Measurements from ENCODE around the gene COL5A3. TPM values are rescaled to one million over a fixed set of nuclear protein-coding genes. Genes with fewer than 3 reads are reported as not detected.

COL5A3 gene
- polyA plus RNA-seq, 1 of the 3 experiments (the other 2 are of a cell fraction): under 0.01 TPM

- WGBS (ENCODE audit: low lambda C conversion rate): 67% methylated on average over 2 of the region's 2 CpGs
- no peak for DNase-seq
- H3F3A ChIP-seq (replicated peaks; ENCODE audit: insufficient read depth): no peaks in the 10 kb centered on the region
- no peak overlapping the region for H3K4me2 ChIP-seq
- ChIA-PET POLR2A (no interaction called here), CTCF (interaction anchor here (2.5 to 4.0 kb wide), 2 partner anchors 21 to 89 kb away, joined by 9 to 21 read pairs; no protein-coding TSS in a partner anchor)
- peaks cover 29% of the 10 kb centered on the region for H3K27me3 ChIP-seq (ENCODE audit: insufficient read depth)
- H3K79me2 ChIP-seq (ENCODE audit: insufficient read depth): no peaks in the 10 kb centered on the region
- no peaks in the 10 kb centered on the region for H3K36me3 ChIP-seq (replicated peaks in 1 of 2; ENCODE audit: control insufficient read depth in 1 of 2, insufficient read depth in 2 of 2, low read length in 1 of 2)
- H4K20me1 ChIP-seq (ENCODE audit: insufficient read depth): no peaks in the 10 kb centered on the region
- no peak overlapping the region for H3K4me3 ChIP-seq (ENCODE audit: low read depth in 2 of 2, low read length in 1 of 2)
- no peaks in the 10 kb centered on the region for H3K9me3 ChIP-seq
- H2AFZ ChIP-seq (ENCODE audit: low read depth): no peak overlapping the region
- H3K4me1 ChIP-seq (ENCODE audit: control insufficient read depth in 1 of 2, insufficient read depth in 2 of 2, low read depth in 1 of 2, low read length in 1 of 2): no peaks in the 10 kb centered on the region
- H3K27ac ChIP-seq (ENCODE audit: low read depth in 2 of 2, low read length in 1 of 2): no peak overlapping the region
- no peak overlapping the region for H3K9ac ChIP-seq
- no peak for TF ChIP-seq RCOR1 (IDR thresholded peaks at IDR 0.05; ENCODE audit: low read length)
- TF ChIP-seq MXI1 (IDR thresholded peaks at IDR 0.05; ENCODE audit: low read depth, low read length): no peak
- no peak for TF ChIP-seq TCF12 (IDR thresholded peaks at IDR 0.05)
- no peak for TF ChIP-seq RXRA (IDR thresholded peaks at IDR 0.05; ENCODE audit: borderline replicate concordance, low read depth)
- no peaks in the 10 kb centered on the region for H3K9me2 ChIP-seq
These were observed 11.6 kb upstream of the COL5A3 start for GRCh38 chr19:10021863-10022262.

- Histone ChIP-seq H3K9me3 (no peaks in the 10 kb centered on the region), H3K9me2 (no peaks in the 10 kb centered on the region), H2AFZ (ENCODE audit: low read depth) (no peak overlapping the region), H3F3A (replicated peaks; ENCODE audit: insufficient read depth) (no peaks in the 10 kb centered on the region), H3K9ac (no peak overlapping the region), H3K4me1 (ENCODE audit: control insufficient read depth in 1 of 2, insufficient read depth in 2 of 2, low read depth in 1 of 2, low read length in 1 of 2) (no peaks in the 10 kb centered on the region), H3K27ac (ENCODE audit: low read depth in 2 of 2, low read length in 1 of 2) (no peak overlapping the region), H3K4me2 (no peak overlapping the region), H3K27me3 (ENCODE audit: insufficient read depth) (peaks cover 29% of the 10 kb centered on the region), H4K20me1 (ENCODE audit: insufficient read depth) (no peaks in the 10 kb centered on the region), H3K4me3 (ENCODE audit: low read depth in 2 of 2, low read length in 1 of 2) (no peak overlapping the region), H3K36me3 (replicated peaks in 1 of 2; ENCODE audit: control insufficient read depth in 1 of 2, insufficient read depth in 2 of 2, low read length in 1 of 2) (no peaks in the 10 kb centered on the region), H3K79me2 (ENCODE audit: insufficient read depth) (no peaks in the 10 kb centered on the region)
- WGBS (ENCODE audit: low lambda C conversion rate): 61% methylated on average over 20 of the region's 23 CpGs
- CTCF ChIA-PET: interaction anchor here (2.5 to 4.0 kb wide), 2 partner anchors 21 to 89 kb away, joined by 9 to 21 read pairs; no protein-coding TSS in a partner anchor
- POLR2A ChIA-PET: no interaction called here
- TF ChIP-seq NRF1 (IDR thresholded peaks at IDR 0.05; ENCODE audit: low read depth, low read length): no peak
- no peak for TF ChIP-seq EZH2phosphoT487 (IDR thresholded peaks at IDR 0.05; ENCODE audit: borderline replicate concordance, low read depth)
- TF ChIP-seq ZBTB33 (IDR thresholded peaks at IDR 0.05; ENCODE audit: borderline replicate concordance, low read depth): no peak
- no peak for TF ChIP-seq PBX3 (IDR thresholded peaks at IDR 0.05)
- TF ChIP-seq CHD2 (IDR thresholded peaks at IDR 0.05; ENCODE audit: low read length, partially characterized antibody): no peak
- no peak for TF ChIP-seq RAD21 (IDR thresholded peaks at IDR 0.05; ENCODE audit: low read length)
- no peak for TF ChIP-seq GATA2 (CRISPR knock-in tag; IDR thresholded peaks at IDR 0.05)
- no peak for DNase-seq
These were observed 11.1 kb upstream of the COL5A3 start for GRCh38 chr19:10021446-10021845.

Data from SK-N-SH (cell line).